GM19467 (cell line): ENCODE measurements around the gene TCHP.
"Not testable (repeated sequence)": the region's sequence is repeated elsewhere in the genome, so short reads cannot be mapped to it uniquely, and the experiment has no call there.

Experiments
- ATAC-seq: cut with Tn5 transposase; IDR thresholded peaks from one replicate; pipeline ENCODE4 v1.9.1; 2021; ENCODE audit warnings: mild to moderate bottlenecking, moderate library complexity; ENCODE audit not compliant: unreplicated experiment

Gene TCHP

GRCh38 chr12:109910254-109910968, 10.3 kb downstream of the TCHP start:
- ATAC-seq: no peak

GRCh38 chr12:109910969-109911348, 10.9 kb downstream of the TCHP start:
- ATAC-seq: no peak

GRCh38 chr12:109912855-109913321, 12.8 kb downstream of the TCHP start:
- ATAC-seq: no peak

GRCh38 chr12:109914461-109914860, 14.4 kb downstream of the TCHP start:
- no peak for ATAC-seq

GRCh38 chr12:109915171-109916040, 15.3 kb downstream of the TCHP start:
- ATAC-seq: no peak

GRCh38 chr12:109916045-109916444, 16.0 kb downstream of the TCHP start:
- ATAC-seq: no peak

- no peak for ATAC-seq
These were observed 19.4 kb downstream of the TCHP start for GRCh38 chr12:109919456-109919855.

GRCh38 chr12:109920261-109920780, 20.2 kb downstream of the TCHP start:
- ATAC-seq: no peak

GRCh38 chr12:109921982-109922381, 21.9 kb downstream of the TCHP start:
- no peak for ATAC-seq

- no peak for ATAC-seq
These were observed 23.0 kb downstream of the TCHP start for GRCh38 chr12:109923038-109923437.

- no peak for ATAC-seq
These were observed 23.6 kb downstream of the TCHP start for GRCh38 chr12:109923481-109924245.

- ATAC-seq: no peak
These were observed 25.2 kb downstream of the TCHP start for GRCh38 chr12:109925185-109925840.

- ATAC-seq: no peak
These were observed 25.9 kb downstream of the TCHP start for GRCh38 chr12:109926016-109926415.

- no peak for ATAC-seq
These were observed 26.6 kb downstream of the TCHP start for GRCh38 chr12:109926488-109927210.

- ATAC-seq: no peak
These were observed 27.5 kb downstream of the TCHP start for GRCh38 chr12:109927622-109928021.

GRCh38 chr12:109928058-109928656, 28.1 kb downstream of the TCHP start:
- no peak for ATAC-seq

GRCh38 chr12:109929326-109929725, 29.3 kb downstream of the TCHP start:
- not testable (repeated sequence) for ATAC-seq

- no peak for ATAC-seq
These were observed 30.1 kb downstream of the TCHP start for GRCh38 chr12:109930028-109930800.

GRCh38 chr12:109931143-109931542, 31.1 kb downstream of the TCHP start:
- no peak for ATAC-seq
